GM23338 (cell line): ENCODE results near the gene JMJD7. TPM values are rescaled to one million over a fixed set of nuclear protein-coding genes. Genes with fewer than 3 reads are reported as not detected.

Experiments
- ATAC-seq: fragments of 200-7000 bp; cut with Tn5 transposase; 3 replicates; pipeline ENCODE4 v1.9.1; 2020
- DNase-seq: peaks from one replicate; pipeline ENCODE4 v3.0.0-alpha.2; 2015; ENCODE audit warnings: low spot score
- H2AFZ ChIP-seq: fragments of 200-600 bp; sonication (generic); 2 replicates; pipeline ENCODE4 v1.8.0; 2016; ENCODE audit warnings: antibody characterized with exemption, mild to moderate bottlenecking, moderate library complexity
- H3F3A ChIP-seq: fragments of 200-600 bp; sonication (generic); replicated peaks from 2 replicates; pipeline ENCODE4 v1.8.0; 2017; ENCODE audit warnings: antibody characterized with exemption, mixed run types, low read depth
- H3K27ac ChIP-seq: fragments of 200-600 bp; sonication (generic); 2 replicates; pipeline ENCODE4 v1.6.1; 2016; ENCODE audit warnings: low read depth
- H3K27me3 ChIP-seq: fragments of 200-600 bp; sonication (generic); 2 replicates; pipeline ENCODE4 v1.8.0; 2016; ENCODE audit warnings: mild to moderate bottlenecking, mixed run types, moderate library complexity; ENCODE audit not compliant: insufficient read depth
- H3K36me3 ChIP-seq: fragments of 200-600 bp; sonication (generic); 2 replicates; pipeline ENCODE4 v1.8.0; 2016; ENCODE audit warnings: mild to moderate bottlenecking; ENCODE audit not compliant: insufficient read depth
- H3K4me1 ChIP-seq: fragments of 200-600 bp; sonication (generic); 2 replicates; pipeline ENCODE4 v1.8.0; 2016; ENCODE audit warnings: mild to moderate bottlenecking, moderate library complexity; ENCODE audit not compliant: insufficient read depth
- H3K4me2 ChIP-seq: fragments of 200-600 bp; sonication (generic); 2 replicates; pipeline ENCODE4 v1.7.1; 2017; ENCODE audit warnings: mixed run types
- H3K4me3 ChIP-seq: fragments of 200-600 bp; sonication (generic); 2 replicates; pipeline ENCODE4 v1.6.1; 2016; ENCODE audit warnings: mixed run types
- H3K79me2 ChIP-seq: fragments of 200-600 bp; sonication (generic); replicated peaks from 2 replicates; pipeline ENCODE4 v1.8.0; 2017; ENCODE audit warnings: mild to moderate bottlenecking; ENCODE audit not compliant: insufficient read depth
- H3K9me2 ChIP-seq: fragments of 200-600 bp; sonication (generic); 2 replicates; pipeline ENCODE4 v1.8.0; 2017; ENCODE audit not compliant: insufficient read depth
- H4K20me1 ChIP-seq: fragments of 200-600 bp; sonication (generic); replicated peaks from 2 replicates; pipeline ENCODE4 v1.8.0; 2017; ENCODE audit warnings: mild to moderate bottlenecking; ENCODE audit not compliant: insufficient read depth
- H3K27ac Mint-ChIP-seq: 2 replicates; pipeline ENCODE4 v1.8.0; 2020; ENCODE audit warnings: inconsistent platforms, mild to moderate bottlenecking, moderate library complexity, mixed read lengths
- H3K27me3 Mint-ChIP-seq: 3 replicates; pipeline ENCODE4 v1.8.0; 2022; ENCODE audit warnings: low read depth, mild to moderate bottlenecking, moderate library complexity, mixed read lengths, inconsistent platforms; ENCODE audit not compliant: insufficient read depth, poor library complexity
- H3K36me3 Mint-ChIP-seq: 3 replicates; pipeline ENCODE4 v1.8.0; 2021; ENCODE audit warnings: low read depth, mild to moderate bottlenecking, inconsistent platforms, moderate library complexity, mixed read lengths
- H3K4me1 Mint-ChIP-seq: 3 replicates; pipeline ENCODE4 v1.8.0; 2020; ENCODE audit warnings: mild to moderate bottlenecking, inconsistent platforms, mixed read lengths
- H3K4me3 Mint-ChIP-seq: 3 replicates; pipeline ENCODE4 v1.8.0; 2021; ENCODE audit warnings: moderate library complexity, mild to moderate bottlenecking, inconsistent platforms, mixed read lengths
- H3K9me3 Mint-ChIP-seq: 3 replicates; pipeline ENCODE4 v1.8.0; 2020; ENCODE audit warnings: moderate library complexity, mild to moderate bottlenecking, inconsistent platforms, mixed read lengths
- CREB1 ChIP-seq: fragments of 250-450 bp; sonication (Bioruptor Pico); IDR thresholded peaks from 2 replicates; pipeline ENCODE4 v1.5.0; 2020; ENCODE audit warnings: low read depth, mild to moderate bottlenecking, moderate library complexity
- CTCF ChIP-seq, 2 experiments: fragments of 200-600 bp in 1 of 2; sonication (generic) in 1 of 2; conservative IDR thresholded peaks; 2 replicates each; pipeline versions ENCODE4 v1.5.1 to v1.6.1; 2016 to 2017; ENCODE audit warnings: antibody characterized with exemption in 2 of 2, low read depth in 2 of 2, mild to moderate bottlenecking in 2 of 2, moderate library complexity in 1 of 2
- ETS1 ChIP-seq: IDR thresholded peaks from 2 replicates; pipeline ENCODE4 v1.6.1; 2016; ENCODE audit warnings: antibody characterized with exemption
- EZH2 ChIP-seq: fragments of 200-600 bp; sonication (generic); IDR thresholded peaks from one replicate; pipeline ENCODE4 v1.8.0; 2017; ENCODE audit warnings: antibody characterized with exemption, mild to moderate bottlenecking, low read depth; ENCODE audit not compliant: unreplicated experiment
- EZH2phosphoT487 ChIP-seq: fragments of 200-600 bp; sonication (generic); IDR thresholded peaks from one replicate; pipeline ENCODE4 v1.8.1; 2018; ENCODE audit warnings: antibody characterized with exemption; ENCODE audit not compliant: unreplicated experiment
- JUNB ChIP-seq: IDR thresholded peaks from one replicate; pipeline ENCODE4 v1.6.1; 2016; ENCODE audit warnings: antibody characterized with exemption; ENCODE audit not compliant: unreplicated experiment
- NANOG ChIP-seq: IDR thresholded peaks from 2 replicates; pipeline ENCODE4 v1.6.1; 2016; ENCODE audit warnings: antibody characterized with exemption, borderline replicate concordance
- POLR2AphosphoS5 ChIP-seq: IDR thresholded peaks from 2 replicates; pipeline ENCODE4 v1.6.1; 2016; ENCODE audit warnings: antibody characterized with exemption, low read depth
- REST ChIP-seq: IDR thresholded peaks from one replicate; pipeline ENCODE4 v1.6.1; 2018; ENCODE audit warnings: antibody characterized with exemption; ENCODE audit not compliant: unreplicated experiment
- STAT1 ChIP-seq: IDR thresholded peaks from one replicate; pipeline ENCODE4 v1.6.1; 2016; ENCODE audit warnings: antibody characterized with exemption; ENCODE audit not compliant: unreplicated experiment
- ZNF114 ChIP-seq: fragments of 250-450 bp; sonication (Bioruptor Pico); IDR thresholded peaks from 2 replicates; pipeline ENCODE4 v1.5.0; 2020; ENCODE audit warnings: mild to moderate bottlenecking, moderate library complexity
- ZNF331 ChIP-seq: fragments of 250-450 bp; sonication (Bioruptor Pico); IDR thresholded peaks from 2 replicates; pipeline ENCODE4 v1.5.0; 2020; ENCODE audit warnings: low read depth, mild to moderate bottlenecking, moderate library complexity
- ZNF462 ChIP-seq: fragments of 250-450 bp; sonication (Bioruptor Pico); IDR thresholded peaks from 2 replicates; pipeline ENCODE4 v1.5.0; 2020; ENCODE audit warnings: mild to moderate bottlenecking, moderate library complexity
- polyA plus RNA-seq: library from polyadenylated mRNA; unstranded; fragments of >200 nt; fragmentation: Nextera tagmentation; extraction: Ambion mirVana; gene quantifications from 2 replicates; pipeline ENCODE4 v1.2.1, GENCODE V29; 2016
- total RNA-seq: library from RNA; depleted of rRNA; stranded (reverse); fragments of >200 nt; shearing (Covaris generic); gene quantifications from 2 replicates; pipeline ENCODE4 v1.2.3, GENCODE V29; 2014

The JMJD7 gene
- total and polyA plus RNA-seq, 2 experiments from 2014 or later = 8.5 to 9.2 TPM

- no peaks in the 10 kb centered on the region for H3K9me3 Mint-ChIP-seq
- TF ChIP-seq ETS1 (no peak), CREB1 (CRISPR knock-in tag) (no peak), ZNF462 (no peak), CTCF (conservative IDR thresholded peaks at IDR 0.05; ENCODE audit: low read depth in 2 of 2) (no peak), POLR2AphosphoS5 (no peak), ZNF331 (CRISPR knock-in tag) (no peak), JUNB (no peak), REST (no peak), NANOG (no peak), ZNF114 (no peak), EZH2phosphoT487 (no peak), STAT1 (no peak), EZH2 (no peak)
- Histone ChIP-seq H3F3A (no peaks in the 10 kb centered on the region), H3K79me2 (no peaks in the 10 kb centered on the region; the same call in 1 of the 2 replicates), H3K4me2 (no peak overlapping the region), H3K27ac (no peak overlapping the region), H3K9me2 (no peaks in the 10 kb centered on the region), H3K4me1 (no peaks in the 10 kb centered on the region), H3K36me3 (no peaks in the 10 kb centered on the region), H4K20me1 (no peaks in the 10 kb centered on the region; the same call in 1 of the 2 replicates), H2AFZ (no peak overlapping the region), H3K27me3 (no peaks in the 10 kb centered on the region), H3K4me3 (no peak overlapping the region)
- ATAC-seq (no peak), DNase-seq (no peak)
- H3K4me1 Mint-ChIP-seq = no peaks in the 10 kb centered on the region
- no peak overlapping the region for H3K27ac Mint-ChIP-seq
- H3K36me3 Mint-ChIP-seq = no peaks in the 10 kb centered on the region; the same call in 2 of the 3 replicates
- H3K27me3 Mint-ChIP-seq = no peaks in the 10 kb centered on the region
- H3K4me3 Mint-ChIP-seq = no peak overlapping the region
Measured at GRCh38 chr15:41797201-41797944, 30.5 kb upstream of the JMJD7 start.
